NCI-H146 treated with DMSO at 0.1 percent for 48 hours (cell line): ENCODE data around the gene TFRC.
"Not testable (repeated sequence)": the region's sequence is repeated elsewhere in the genome, so short reads cannot be mapped to it uniquely, and the experiment has no call there.

Source experiments
- DNase-seq: peaks from one replicate; lab custom pipeline; 2025; ENCODE audit not compliant: unreplicated experiment; lab: John Stamatoyannopoulos, UW

TFRC gene

DNA sequence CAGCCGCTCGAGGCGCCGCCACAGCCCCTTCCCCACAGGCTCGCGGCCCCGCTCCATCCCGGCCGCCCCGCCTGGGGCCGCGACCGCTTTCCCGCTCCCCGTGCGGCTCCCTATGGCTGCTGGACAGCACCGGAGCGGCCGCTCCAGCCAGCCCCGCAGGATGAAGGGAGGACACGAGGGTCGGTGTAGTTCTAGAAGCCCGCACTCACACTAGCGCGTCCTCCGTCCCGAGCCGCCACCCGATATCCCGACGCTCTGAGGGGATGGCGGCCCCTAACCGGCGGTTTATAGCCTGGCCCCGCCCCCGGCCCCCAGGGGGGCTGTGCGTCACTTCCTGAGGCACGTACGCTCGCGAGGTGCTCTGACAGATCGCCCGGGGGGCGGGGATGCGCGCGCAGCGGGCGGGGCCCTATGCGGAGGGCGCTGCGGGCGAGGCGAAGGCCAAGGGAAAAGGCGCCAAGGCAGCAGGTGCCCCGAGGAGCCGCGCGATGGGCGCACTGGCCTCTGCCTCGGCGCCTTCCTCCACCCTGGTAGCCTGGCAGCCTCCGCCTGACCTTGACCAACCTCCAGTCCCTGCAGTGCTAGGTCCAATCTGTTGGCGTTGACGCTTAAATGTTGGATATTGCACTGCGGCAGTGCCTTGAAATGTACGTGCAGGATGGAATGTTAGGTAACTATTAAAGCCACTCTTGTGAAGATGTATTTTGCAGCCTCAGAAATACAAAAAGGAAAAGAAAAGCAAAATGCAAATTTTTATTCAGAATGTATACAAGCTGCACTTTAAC, at the start of gene TFRC:
Gene TFRC, minus strand, starts transcription at position 257 of the 785 bp plus-strand sequence. CDS start 4,991 bp downstream, outside the sequence.
- DNase-seq: peak; percentile 90

DNA sequence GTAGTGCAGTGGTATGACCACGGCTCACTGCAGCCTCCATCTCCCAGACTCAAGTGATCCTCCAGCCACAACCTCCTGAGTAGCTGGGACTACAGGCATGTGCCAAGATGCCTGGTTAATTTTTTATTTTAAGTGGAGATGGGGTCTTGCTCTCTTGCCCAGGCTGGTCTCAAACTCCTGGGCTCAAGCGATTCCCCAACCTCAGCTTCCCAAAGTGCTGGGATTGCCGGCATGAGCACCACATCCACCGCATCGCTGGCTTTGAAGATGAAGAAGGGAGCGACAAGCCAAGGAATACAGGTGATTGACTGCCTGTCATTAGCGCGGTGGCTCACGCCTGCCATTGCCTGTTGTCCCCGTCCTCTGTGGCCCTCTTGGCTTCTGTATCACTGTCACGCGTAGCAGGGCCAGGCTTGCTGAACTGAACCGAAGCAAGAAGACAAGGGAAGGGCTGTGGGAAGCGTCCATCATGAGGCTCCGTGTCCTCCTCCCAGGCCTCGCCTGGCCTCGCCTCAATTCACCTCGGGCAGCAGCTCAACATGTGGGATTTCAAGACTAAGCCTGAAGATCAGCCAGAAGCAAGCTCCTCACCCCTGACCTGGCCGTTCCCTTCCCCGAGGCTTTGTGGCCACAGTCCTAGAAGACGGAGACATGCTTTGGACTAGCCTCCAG, 46.4 kb upstream of the TFRC start:
- no peak for DNase-seq

DNA sequence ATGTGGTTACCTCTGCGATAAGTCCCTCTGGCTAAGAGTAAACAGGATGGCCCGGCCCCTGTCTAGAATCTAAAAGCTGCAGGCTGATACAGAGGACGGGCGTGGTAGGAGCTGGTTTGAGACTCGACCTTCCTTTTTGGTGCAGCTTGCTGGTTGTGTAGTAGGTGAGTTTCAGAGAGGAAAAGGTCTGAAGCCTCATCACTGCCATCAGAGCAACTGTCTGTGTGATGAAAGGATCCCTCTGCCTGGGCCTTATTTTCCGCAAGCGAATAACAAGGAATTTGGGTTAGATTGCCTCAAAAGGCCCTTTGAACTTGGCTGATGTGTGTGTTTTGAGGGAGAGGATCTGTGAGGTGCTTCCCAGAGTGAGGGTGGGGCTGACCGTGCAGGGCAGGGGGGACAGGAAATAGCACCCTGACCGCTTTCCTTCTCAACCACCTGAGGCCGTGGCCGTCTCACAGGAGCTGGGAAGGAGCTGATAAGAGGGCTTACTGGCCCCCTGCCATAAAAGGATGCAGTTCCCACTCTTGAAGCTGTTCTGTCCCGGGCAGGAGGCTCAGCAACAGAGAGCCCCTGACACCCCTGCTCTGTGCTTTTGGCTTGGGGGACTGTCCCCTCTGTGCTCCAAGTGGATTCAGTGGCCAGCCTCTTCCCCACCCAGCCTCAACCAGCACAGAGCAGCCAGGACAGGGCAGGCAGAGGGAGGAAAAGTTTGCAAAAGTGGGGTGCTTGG, 45.6 kb upstream of the TFRC start:
- DNase-seq: no peak

DNA sequence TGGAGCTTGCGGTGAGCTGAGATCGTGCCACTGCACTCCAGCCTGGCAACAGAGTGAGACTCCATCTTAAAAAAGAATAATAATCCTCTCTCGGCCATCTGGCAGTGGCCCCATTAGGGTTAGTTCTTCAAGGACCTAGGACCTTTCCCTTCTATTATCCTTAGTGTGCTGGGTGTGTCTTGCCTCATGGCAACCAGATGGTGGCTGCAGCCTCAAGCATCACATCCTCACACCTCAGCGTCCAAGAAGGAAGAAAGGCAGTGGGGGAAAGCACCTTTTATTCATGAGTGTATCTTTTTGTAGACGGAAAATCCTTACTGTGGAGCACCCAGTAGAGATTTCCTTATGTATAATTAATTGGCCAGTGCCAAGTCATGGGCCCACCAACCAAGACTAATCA, 42.7 kb upstream of the TFRC start:
- no peak for DNase-seq

DNA sequence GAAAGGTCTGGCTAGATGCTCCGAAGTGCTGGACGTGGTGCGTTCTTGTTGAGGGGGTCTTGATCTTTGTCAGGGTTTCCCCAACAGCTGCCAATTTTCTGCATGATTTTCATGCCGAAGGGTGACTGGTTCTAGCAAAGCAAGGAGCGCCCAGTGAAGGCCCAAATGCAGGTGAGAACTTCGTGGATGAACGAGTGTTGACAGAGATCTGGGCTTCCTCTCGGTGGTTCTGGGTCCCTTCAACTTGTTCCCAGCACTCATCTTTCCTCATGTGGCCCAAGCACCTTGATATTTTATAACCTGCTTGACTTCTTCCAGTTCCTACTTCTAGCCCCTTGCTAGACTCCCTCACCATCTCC, 40.8 kb upstream of the TFRC start:
- no peak for DNase-seq

DNA sequence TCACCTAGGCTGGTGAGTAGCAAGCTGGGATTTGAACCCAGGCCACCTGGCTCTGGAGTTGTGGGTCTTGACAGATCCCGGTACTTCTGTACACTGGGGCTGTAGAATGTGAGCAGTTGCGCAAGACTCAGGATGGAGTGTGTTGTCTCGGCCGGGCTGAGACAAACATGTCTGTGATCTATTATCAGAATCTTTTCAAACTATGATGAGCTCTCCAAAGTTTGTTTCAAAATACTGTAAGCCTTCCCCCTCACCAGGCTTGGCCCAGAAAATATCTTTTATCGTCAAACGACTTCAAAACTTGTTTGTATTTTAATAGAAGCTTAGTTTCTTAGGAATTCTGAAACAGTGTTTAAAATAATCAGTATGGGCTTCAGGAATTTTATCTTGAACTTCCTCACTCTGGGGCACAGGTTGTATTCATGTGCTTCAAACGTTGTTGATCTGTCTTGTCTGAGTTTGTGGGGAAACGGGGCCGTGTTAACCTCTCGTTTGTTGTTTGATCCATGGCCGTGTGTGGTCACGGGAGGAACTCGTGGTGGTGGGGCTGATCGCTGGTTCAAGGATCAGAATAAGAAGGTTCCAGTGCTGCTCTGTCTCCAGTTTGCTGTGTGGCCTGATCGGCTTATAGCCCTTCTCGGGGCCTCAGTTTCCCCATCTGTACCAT, 40.3 kb upstream of the TFRC start:
- no peak for DNase-seq

DNA sequence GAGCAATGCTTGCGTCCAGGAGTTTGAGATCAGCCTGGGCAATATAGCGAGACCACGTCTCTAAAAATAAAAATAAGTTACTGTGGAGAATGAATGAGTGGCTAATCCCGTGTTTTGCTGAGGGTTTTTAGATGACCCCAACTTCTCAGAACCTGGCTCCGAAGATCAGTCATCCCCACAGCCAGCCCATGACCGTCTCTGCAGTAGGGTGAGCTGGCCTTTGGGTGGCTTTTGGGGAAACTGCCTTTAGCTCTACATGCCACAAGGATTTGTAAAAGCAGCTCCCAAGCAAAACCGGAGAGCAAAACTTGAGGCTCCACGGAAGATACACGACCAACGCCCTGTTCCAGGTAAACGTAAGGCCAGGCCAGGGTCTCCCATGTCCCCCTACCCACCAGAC, 39.2 kb upstream of the TFRC start:
- DNase-seq: no peak

DNA sequence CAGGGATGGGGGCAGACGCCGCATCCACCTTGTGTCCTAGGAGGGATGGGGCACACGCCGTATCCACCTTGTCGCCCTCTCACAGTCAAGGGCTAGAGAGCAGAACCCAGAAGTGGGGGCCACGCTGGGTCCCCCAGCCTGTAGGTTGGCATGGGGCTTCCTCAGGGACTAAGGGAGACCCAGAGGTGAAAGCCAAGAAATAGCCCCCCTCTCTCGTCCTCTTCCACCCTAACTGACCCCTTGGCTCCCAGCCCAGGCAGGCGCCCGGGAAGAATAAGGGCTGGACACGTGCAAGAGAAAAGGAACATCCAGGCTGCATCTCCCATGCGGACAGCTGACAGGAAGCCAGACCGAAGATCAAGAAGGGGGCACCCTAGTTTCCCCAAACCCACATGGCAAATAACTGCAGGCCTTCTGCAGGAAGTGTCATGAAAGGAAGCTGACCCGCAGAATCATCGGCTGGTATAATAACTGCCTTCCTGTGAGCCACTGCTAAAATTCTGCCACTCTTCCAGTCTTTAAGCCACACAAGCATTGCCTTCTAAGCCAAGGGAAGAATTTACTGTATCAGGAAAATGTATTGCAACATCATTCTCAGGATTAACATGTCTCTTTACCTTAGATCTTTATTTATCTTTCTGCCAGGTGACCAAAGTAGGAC, 38.5 kb upstream of the TFRC start:
- DNase-seq: no peak

DNA sequence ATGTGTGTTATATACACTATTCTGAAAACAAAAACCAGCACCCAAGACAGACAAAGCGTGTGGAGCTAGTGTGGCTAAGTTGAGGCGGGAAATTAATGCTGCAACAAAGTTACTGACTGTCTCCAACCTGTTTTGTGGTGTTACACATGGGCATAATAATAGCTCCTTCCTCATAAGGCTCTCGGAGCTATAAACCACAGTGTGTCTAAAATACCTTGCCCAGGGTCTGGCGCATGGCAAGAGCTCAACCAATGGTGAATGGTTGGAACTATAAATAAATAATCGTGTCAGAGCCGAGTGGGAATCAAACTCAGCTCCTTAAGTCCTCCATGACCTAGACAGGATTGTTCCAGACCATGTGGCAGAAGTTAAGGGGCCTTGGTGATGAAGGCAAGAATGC, 35.9 kb upstream of the TFRC start:
- no peak for DNase-seq

DNA sequence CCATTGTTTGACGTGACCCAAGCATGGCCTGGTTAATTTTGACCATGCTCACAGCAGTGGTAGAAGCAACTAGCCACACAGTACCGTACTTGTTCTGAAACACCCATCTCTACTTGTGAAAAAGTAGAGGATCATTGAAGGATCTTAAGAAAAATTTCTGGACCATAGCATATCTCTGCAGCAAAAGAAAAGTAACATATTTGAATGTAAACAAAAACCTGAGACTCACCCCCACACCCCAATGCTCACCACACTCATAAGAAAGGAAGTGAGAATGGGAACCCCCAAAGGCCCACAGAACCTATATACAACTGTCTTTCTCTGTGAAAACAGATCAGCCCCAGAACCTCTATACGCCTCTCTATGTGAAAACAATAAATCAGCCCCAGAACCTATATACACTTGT, 33.8 kb upstream of the TFRC start:
- DNase-seq: no peak

DNA sequence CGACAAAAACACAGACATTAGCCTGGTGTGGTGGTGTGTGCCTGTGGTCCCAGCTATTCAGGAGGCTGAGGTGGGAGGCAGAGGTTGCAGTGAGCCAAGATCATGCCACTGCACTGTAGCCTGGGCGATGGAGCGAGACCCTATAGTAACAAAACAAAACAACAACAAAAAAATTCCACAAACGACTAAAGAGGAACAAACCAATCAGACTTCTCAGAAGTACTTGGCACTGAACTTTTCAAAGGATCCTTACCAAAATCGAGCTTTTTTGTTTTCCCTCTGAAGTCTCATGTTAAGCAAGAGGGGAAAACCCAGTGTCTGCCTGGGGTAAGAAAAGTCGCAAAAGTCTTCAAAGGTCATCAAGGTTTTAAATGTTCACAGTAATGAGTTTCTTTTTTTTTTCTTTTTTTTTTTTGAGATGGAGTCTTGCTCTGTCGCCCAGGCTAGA, 30.1 kb upstream of the TFRC start:
- DNase-seq: no peak

DNA sequence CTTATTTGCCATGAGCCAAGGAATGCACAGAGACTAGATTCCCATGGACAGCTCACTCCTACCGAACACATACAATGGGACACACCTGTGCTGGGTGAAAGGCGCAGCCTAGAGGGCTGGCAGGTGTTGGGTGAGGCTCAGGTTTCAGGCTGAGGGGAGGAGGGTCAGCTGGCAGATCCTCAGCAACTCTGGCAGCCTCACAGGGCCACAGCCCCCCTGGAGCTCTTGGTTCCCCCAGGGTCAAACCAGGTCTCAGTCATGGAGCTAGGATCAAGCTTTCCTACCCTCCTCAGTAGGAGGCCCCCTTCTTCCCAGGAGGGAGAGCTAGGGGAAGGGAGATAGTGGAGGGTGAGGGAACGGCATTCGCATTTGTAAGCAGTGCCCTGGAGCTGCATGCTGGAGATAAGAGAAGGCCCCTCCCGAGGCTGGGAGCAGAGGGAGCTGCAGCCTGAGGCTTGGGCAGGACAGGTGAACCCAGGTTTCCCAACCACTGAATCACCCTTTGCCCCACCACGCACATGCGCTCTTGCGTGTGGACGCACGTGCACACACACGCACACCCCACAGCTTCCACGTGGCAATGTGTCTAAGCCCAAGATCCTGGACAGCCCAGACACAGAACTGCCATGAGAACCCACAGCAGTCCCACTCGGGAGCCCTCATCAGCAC, 26.3 kb upstream of the TFRC start:
- peak; percentile 77 for DNase-seq

DNA sequence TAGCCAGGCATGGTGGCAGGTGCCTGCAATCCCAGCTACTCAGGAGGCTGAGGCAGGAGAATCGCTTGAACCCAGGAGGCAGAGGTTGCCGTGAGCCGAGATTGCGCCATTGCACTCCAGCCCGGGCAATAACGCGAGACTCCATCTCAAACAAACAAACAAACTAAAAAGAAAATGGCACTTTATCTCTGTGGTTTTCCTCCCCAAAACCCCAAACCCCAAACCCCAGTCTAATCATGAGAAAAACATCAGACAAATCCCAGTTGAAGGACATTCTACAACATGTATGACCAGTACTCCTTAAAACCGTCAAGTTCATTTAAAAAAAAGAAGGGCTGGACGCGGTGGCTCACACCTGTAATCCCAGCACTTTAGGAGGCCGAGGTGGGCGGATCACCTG, 22.8 kb upstream of the TFRC start:
- DNase-seq: not testable (repeated sequence)

DNA sequence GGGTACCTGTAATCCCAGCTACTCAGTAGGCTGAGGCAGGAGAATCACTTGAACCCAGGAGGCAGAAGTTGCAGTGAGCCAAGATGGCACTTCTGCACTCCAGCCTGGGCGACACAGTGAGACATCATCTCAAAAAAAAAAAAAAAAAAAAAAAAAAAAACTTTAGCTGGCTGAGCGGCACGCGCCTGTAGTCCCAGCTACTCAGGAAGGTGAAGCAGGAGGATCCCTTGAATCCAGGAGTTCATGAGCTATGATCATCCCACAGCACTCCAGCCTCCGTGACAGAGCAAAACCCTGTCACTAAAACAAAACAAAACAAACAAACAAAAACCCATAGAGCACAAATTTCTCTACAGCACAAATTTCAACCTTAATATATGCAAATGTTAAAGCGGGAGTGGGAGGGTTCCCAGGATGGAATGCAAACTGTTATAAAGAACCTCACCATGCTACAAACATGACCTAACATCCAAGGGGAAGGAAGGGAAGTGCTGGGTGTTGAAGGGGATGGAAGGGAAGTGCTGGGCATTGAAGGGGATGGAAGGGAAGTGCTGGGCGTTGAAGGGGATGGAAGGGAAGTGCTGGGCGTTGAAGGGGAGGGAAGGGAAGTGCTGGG, 16.6 kb upstream of the TFRC start:
- not testable (repeated sequence) for DNase-seq

DNA sequence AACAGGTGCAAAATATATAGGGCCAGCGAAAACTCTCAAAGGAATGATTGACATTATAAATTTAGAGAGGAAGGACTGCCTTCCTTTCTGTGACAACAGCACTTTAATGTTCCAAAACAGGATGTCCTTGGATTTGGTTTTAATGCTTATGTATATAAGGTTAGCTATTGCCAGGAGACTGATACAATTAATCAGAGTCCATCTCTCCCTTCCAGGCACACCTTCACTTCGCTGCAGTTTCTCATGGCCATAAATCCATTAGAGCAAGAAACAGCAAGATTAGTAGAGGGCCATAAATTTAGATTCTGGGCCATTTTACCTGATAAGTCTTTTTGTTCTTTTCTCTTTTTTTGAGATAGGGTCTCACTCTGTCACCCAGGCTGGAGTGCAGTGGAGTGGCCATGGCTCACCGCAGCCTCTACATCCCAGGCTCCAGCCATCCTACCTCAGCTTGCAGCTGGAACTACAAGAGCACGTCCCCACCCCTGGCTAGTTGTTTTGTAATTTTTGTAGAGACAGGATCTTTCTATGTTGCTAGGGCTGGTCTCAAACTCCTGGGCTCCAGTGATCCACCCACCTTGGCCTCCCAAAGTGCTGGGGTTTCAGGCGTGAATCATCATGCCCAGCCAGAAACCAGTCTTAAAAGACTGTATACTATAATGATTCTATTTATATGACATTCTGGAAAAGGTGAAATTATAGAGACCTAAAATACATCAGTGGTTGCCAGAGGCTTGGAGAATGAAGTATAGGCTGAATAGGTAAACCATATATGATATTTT, 15.7 kb upstream of the TFRC start:
- no peak for DNase-seq

DNA sequence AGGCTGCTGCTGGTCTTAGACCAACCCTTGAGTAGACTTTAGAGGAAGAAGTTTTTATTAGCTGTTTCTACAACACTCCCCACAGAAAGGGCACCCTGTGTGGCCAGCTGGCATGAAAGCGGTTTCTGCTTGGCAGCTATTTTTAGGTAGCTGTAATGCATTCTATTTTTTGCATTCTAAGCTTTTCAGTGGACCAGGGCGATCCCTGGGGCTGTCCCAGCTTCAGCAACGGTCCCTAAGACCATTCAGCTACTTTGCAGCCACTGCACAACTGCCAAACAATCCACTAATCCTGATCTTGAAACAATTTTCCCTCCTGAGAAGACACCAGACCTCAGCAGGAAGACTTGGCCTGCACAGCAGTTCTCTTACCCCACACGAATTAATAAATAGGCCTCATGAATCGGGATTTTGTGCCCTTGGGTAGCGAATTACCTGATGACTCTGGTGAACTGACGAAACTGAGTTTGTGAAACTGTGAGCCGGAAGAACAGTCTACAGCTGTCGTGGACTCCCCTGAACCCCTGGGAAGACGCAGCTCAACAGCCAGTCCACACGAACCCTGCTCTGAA, 14.6 kb upstream of the TFRC start:
- no peak for DNase-seq

DNA sequence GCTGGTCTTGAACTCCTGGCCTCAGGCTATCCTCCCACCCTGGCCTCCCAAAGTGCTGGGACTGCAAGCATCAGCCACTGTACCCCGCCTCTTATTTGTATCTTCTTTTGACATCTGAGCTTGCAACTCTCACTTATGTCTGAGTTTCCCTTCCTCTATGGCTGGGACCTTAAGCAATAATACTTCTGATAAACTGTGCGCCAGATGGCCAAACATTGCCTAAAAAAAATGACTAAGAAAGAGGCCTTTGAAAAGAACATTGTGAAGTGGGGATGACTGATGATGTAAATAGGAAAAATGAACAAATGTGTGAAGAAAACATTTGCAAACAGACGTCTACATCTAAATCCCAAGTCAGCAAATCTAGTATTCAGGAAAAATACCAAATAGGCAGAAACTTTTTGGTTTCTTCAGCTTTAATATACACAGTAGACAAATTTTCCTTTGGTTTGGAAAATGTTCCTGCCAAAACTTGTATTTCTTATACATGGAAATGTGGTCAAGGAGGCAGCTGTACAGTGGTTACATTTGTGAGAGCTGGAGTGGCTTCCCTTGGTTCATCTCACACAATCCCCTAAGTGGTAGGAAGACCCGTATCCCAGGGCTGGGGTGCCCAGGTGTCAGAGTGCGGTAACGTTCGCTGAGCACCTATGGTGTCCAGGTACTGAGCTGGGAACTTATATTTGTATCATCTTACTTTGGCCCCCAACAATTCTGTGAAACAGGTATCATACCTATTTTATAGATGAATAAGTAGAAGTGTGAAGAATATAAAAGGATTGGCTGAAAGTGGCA, 11.6 kb upstream of the TFRC start:
- DNase-seq: no peak

DNA sequence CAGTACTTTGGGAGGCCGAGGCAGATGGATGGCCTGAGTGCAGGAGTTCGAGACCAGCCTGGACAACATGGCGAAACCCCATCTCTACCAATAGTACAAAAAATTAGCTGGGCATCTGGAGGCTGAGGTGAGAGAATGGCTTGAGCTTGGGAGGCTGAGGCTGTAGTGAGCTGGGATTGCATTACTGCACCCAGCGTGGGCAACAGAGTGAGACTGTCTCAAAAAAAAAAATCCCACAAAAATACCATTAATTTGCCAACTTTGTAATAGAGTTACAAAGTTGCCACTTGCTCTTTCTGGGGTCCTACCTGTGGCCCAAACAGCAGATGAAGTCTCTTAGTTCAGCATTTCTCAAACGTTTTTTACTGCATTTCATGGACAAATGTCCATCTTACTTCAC, 6.0 kb upstream of the TFRC start:
- DNase-seq: no peak
